B cell (primary cell): ENCODE measurements around the gene CA9.

Source experiments
- EZH2 ChIP-seq: IDR thresholded peaks from 2 replicates; pipeline ENCODE4 v1.6.1; 2012; ENCODE audit warnings: borderline replicate concordance, low read depth, mild to moderate bottlenecking, moderate library complexity, low read length; ENCODE audit not compliant: insufficient read depth, poor library complexity, severe bottlenecking
- TF ChIP-seq, protein P1 (sequence below): fragments of 200-600 bp; IDR thresholded peaks from one replicate; pipeline ENCODE4 v1.8.0; 2022; ENCODE audit warnings: antibody characterized with exemption, mild to moderate bottlenecking

DNA sequence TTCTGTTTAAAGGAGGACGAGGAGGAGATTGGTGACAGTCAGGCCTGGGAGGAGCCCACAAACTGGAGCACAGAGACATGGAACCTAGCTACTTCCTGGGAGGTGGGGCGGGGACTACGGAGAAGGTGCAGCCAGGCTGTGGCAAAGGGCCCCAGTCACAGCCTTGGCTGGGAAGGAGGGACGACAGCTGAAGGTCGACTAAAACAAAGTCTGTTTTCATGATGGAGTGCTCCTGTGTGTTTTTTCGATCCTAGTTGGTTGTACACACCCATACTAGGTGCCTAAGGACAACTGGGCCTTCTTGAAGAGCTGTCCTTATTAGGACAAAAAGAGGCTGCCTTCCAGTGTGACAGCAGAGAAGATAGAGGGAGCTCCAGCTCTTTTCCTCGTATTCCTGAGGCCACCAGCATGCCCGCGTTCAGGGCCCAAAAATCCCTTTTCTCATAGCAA, 12.7 kb upstream of the CA9 start:
- TF ChIP-seq, protein P1, sequence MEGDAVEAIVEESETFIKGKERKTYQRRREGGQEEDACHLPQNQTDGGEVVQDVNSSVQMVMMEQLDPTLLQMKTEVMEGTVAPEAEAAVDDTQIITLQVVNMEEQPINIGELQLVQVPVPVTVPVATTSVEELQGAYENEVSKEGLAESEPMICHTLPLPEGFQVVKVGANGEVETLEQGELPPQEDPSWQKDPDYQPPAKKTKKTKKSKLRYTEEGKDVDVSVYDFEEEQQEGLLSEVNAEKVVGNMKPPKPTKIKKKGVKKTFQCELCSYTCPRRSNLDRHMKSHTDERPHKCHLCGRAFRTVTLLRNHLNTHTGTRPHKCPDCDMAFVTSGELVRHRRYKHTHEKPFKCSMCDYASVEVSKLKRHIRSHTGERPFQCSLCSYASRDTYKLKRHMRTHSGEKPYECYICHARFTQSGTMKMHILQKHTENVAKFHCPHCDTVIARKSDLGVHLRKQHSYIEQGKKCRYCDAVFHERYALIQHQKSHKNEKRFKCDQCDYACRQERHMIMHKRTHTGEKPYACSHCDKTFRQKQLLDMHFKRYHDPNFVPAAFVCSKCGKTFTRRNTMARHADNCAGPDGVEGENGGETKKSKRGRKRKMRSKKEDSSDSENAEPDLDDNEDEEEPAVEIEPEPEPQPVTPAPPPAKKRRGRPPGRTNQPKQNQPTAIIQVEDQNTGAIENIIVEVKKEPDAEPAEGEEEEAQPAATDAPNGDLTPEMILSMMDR = no peak
- no peak for TF ChIP-seq EZH2
